Gastroesophageal sphincter (tissue), 4 donors: ENCODE results near the gene L3MBTL4. TPM values are rescaled to one million over a fixed set of nuclear protein-coding genes. Genes with fewer than 3 reads are reported as not detected.

Source experiments
- ATAC-seq: fragments of 150-250 bp; one replicate; pipeline ENCODE4 v1.9.1; 2016; ENCODE audit warnings: mild to moderate bottlenecking, moderate library complexity
- H3K27ac ChIP-seq, 4 donors: fragments of 200-600 bp; sonication (generic) in 3 of 4; 1 replicate in 3 of 4; 2 replicates in 1 of 4; pipeline ENCODE4 v1.5.1; 2016 to 2019
- H3K27me3 ChIP-seq: fragments of 200-600 bp; sonication (generic); one replicate; pipeline ENCODE4 v1.5.1; 2019
- H3K36me3 ChIP-seq, 2 donors: fragments of 200-600 bp; sonication (generic); one replicate each; pipeline ENCODE4 v1.5.1; 2019; ENCODE audit warnings: control low read depth in 1 of 2
- H3K4me1 ChIP-seq, 3 donors: fragments of 200-600 bp; sonication (generic); 1 replicate in 2 of 3; 2 replicates in 1 of 3; pipeline ENCODE4 v1.5.1; 2016 to 2019; ENCODE audit warnings: control low read depth in 2 of 3
- H3K4me3 ChIP-seq, 2 donors: fragments of 200-600 bp; sonication (generic); one replicate each; pipeline ENCODE4 v1.5.1; 2019; ENCODE audit warnings: mild to moderate bottlenecking in 1 of 2, moderate library complexity in 1 of 2
- H3K9me3 ChIP-seq, 3 donors: fragments of 200-600 bp; sonication (generic); one replicate each; pipeline ENCODE4 v1.5.1; 2017 to 2019; ENCODE audit warnings: control low read depth in 2 of 3
- EP300 ChIP-seq: sonication (generic); formaldehyde crosslinking; IDR thresholded peaks from one replicate; pipeline ENCODE4 v1.6.1; 2017; ENCODE audit warnings: antibody characterized with exemption, mild to moderate bottlenecking
- POLR2A ChIP-seq, 2 donors: fragments of 450-650 bp; IDR thresholded peaks; one replicate each; pipeline ENCODE4 v1.6.1; 2017; ENCODE audit warnings: antibody characterized with exemption in 2 of 2, mild to moderate bottlenecking in 2 of 2, moderate library complexity in 1 of 2
- POLR2AphosphoS5 ChIP-seq: sonication (generic); formaldehyde crosslinking; IDR thresholded peaks from one replicate; pipeline ENCODE4 v1.6.1; 2017; ENCODE audit warnings: antibody characterized with exemption
- WGBS, 2 donors: methylation state at CpG; one replicate each; pipeline ENCODE4 v1.1.5; 2018; ENCODE audit warnings: low coverage in 1 of 2; 5-methylcytosine and 5-hydroxymethylcytosine counted together
- total RNA-seq, 4 donors: library from RNA; depleted of rRNA; stranded (reverse); fragments of >200 nt; gene quantifications; one replicate each; pipeline ENCODE4 v1.1.0, GENCODE V29; 2016
- TF ChIP-seq, protein P1 (sequence below), 4 experiments: fragments of 200-600 bp in 2 of 4; fragments of 450-650 bp in 2 of 4; sonication (generic) in 1 of 4; IDR thresholded peaks; one replicate each; pipeline ENCODE4 v1.5.1; 2017 to 2019; ENCODE audit warnings: antibody characterized with exemption in 4 of 4, mild to moderate bottlenecking in 2 of 4, moderate library complexity in 2 of 4

The L3MBTL4 gene
- total RNA-seq, 4 donors from 2014 or later: 0.46 to 8.1 (median 4.9) TPM

DNA sequence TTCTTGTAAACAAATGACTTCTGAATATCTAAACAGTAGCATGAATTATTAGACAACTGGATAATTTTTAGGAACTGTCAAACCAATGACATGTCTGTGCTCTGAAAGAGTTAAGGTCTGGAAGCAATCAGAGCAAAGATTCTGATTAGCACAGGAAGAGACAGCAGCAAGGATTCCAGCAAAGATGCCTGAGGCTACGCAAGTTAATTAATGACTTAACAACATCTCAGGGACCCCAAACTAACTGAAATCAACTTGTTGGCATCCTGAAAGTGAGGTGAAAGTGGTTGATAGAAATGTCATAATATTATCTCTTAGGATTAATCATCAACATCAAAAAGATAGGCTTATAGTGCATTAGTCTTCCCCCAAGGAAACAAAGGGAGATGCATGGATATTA, 396.0 kb downstream of the L3MBTL4 start:
- TF ChIP-seq EP300: no peak
- TF ChIP-seq POLR2AphosphoS5: no peak
- TF ChIP-seq POLR2A (IDR thresholded peaks at IDR 0.05): no peak
- TF ChIP-seq, protein P1, sequence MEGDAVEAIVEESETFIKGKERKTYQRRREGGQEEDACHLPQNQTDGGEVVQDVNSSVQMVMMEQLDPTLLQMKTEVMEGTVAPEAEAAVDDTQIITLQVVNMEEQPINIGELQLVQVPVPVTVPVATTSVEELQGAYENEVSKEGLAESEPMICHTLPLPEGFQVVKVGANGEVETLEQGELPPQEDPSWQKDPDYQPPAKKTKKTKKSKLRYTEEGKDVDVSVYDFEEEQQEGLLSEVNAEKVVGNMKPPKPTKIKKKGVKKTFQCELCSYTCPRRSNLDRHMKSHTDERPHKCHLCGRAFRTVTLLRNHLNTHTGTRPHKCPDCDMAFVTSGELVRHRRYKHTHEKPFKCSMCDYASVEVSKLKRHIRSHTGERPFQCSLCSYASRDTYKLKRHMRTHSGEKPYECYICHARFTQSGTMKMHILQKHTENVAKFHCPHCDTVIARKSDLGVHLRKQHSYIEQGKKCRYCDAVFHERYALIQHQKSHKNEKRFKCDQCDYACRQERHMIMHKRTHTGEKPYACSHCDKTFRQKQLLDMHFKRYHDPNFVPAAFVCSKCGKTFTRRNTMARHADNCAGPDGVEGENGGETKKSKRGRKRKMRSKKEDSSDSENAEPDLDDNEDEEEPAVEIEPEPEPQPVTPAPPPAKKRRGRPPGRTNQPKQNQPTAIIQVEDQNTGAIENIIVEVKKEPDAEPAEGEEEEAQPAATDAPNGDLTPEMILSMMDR (IDR thresholded peaks at IDR 0.05): no peak
- Histone ChIP-seq H3K27me3 (no peaks in the 10 kb centered on the region), H3K36me3 (no peaks in the 10 kb centered on the region), H3K27ac (no peak overlapping the region), H3K9me3 (no peaks in the 10 kb centered on the region), H3K4me1 (no peaks in the 10 kb centered on the region), H3K4me3 (no peak overlapping the region)
- ATAC-seq: no peak
- WGBS, 2 donors: 62% methylated on average over 1 of the region's 1 CpG; no CpG with 5 or more reads in 1 of the 2 donors

DNA sequence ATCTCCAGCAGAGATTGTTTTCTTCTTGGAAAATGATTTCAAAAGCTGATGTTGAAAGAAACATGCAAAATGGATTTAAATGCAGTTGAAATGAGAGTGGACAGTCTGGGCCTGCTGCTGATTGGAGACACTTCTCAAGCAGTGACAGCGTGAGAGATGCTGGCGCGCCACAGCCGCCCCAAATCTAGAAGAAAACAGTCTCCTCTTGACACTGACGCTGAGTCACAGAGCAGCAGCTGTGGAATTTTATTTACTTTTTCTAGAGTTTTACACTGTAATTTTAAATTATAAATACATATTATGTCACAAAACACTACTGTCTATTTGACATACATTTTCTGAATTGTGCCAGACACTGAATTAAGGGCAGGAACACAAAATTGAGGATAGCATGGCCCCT, 397.5 kb downstream of the L3MBTL4 start:
- TF ChIP-seq POLR2AphosphoS5 (no peak), POLR2A (IDR thresholded peaks at IDR 0.05) (no peak), EP300 (no peak)
- TF ChIP-seq, protein P1 (IDR thresholded peaks at IDR 0.05): no peak
- no peak for ATAC-seq
- Histone ChIP-seq H3K4me1 (no peaks in the 10 kb centered on the region), H3K4me3 (no peak overlapping the region), H3K36me3 (no peaks in the 10 kb centered on the region), H3K27me3 (no peaks in the 10 kb centered on the region), H3K27ac (no peak overlapping the region), H3K9me3 (no peaks in the 10 kb centered on the region)
- 52 to 58% methylated on average over 4 of the region's 5 CpGs for WGBS, 2 donors

DNA sequence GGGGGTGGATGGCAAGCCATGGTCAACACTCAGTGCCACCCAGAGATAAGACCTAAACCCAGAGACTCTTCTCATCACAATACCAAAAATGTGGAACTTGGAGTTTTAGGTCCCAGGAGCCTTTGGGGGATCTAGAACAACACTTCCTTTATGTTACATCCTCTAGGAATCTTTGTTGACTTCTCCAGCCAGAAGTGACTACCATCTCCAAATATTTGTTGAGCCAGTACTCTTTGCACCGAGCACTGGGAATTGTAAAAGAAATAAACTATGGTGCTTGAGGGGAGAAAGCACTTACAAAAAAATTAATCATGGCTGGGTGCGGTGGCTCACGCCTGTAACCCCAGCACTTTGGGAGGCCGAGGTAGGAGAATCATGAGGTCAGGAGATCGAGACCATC, 399.3 kb downstream of the L3MBTL4 start:
- Histone ChIP-seq H3K4me1 (no peaks in the 10 kb centered on the region), H3K36me3 (no peaks in the 10 kb centered on the region), H3K9me3 (no peaks in the 10 kb centered on the region), H3K27me3 (no peaks in the 10 kb centered on the region), H3K27ac (no peak overlapping the region), H3K4me3 (no peak overlapping the region)
- TF ChIP-seq POLR2A (IDR thresholded peaks at IDR 0.05) (no peak), EP300 (no peak), POLR2AphosphoS5 (no peak)
- TF ChIP-seq, protein P1 (IDR thresholded peaks at IDR 0.05): no peak
- no peak for ATAC-seq
- WGBS, 2 donors: 92 to 100% methylated on average over 1 to 5 of the region's 5 CpGs

DNA sequence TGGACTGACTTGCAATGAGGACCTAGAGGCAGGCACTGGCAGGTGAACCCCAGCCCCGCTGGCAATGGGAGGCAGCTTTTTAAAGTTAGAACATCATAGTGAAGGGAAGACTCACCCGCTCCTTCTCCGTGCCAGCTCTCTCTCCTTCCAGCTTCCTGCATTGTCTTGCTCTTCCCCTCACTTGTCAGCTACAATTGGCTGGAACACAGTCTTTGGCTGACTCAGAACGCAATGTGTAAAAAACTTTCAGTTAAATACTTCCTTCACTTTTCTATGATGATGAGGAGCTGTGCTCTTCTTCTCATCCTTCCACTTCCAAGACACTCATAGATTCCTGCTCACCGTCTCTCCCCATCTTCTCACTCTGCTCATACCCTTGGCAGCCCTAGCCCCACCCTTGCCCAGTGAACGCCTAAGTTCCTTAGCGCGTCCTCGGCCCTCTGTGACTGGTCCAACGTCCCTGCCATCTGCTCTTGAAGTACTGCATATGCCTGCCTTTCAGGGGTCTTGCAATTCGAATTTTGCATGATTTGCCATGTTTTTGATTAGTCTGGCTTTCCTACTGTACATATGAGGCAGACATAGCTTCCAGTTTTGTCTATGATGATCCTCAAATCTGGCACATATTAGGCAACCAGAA, 401.4 kb downstream of the L3MBTL4 start:
- H3K4me1 ChIP-seq: no peaks in the 10 kb centered on the region
- no peak for ATAC-seq
- H3K4me3 ChIP-seq: no peak overlapping the region
- no peak for TF ChIP-seq POLR2AphosphoS5
- TF ChIP-seq POLR2A (IDR thresholded peaks at IDR 0.05): no peak
- TF ChIP-seq, protein P1 (IDR thresholded peaks at IDR 0.05): no peak
- TF ChIP-seq EP300: no peak
- H3K36me3 ChIP-seq: no peaks in the 10 kb centered on the region
- H3K27ac ChIP-seq: no peak overlapping the region
- H3K9me3 ChIP-seq: no peaks in the 10 kb centered on the region
- 46% methylated on average over 6 to 11 of the region's 11 CpGs for WGBS, 2 donors
- H3K27me3 ChIP-seq: no peaks in the 10 kb centered on the region

DNA sequence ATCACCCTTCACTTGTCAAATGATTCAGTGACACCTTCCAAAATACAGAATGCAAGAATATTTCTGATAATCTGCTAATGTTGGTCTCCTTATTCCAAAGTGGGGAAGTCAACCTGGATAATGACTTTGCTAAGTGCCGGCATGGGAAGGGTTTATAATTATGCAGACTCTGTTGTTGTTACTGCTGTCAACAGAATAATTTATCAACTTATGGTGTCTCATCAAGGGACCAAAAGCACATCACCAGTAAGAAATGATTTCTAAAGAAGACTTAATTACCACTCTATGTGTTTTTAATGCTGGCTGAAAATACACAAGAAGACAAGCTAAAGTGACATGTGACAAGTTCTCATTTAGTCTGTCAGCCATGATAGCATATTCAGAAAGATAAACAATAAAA, 403.8 kb downstream of the L3MBTL4 start:
- H3K4me3 ChIP-seq: no peak overlapping the region
- H3K27ac ChIP-seq: no peak overlapping the region
- no peaks in the 10 kb centered on the region for H3K9me3 ChIP-seq
- H3K27me3 ChIP-seq: no peaks in the 10 kb centered on the region
- H3K4me1 ChIP-seq: no peaks in the 10 kb centered on the region
- H3K36me3 ChIP-seq: no peaks in the 10 kb centered on the region
- TF ChIP-seq POLR2A (IDR thresholded peaks at IDR 0.05): no peak
- no peak for TF ChIP-seq POLR2AphosphoS5
- TF ChIP-seq EP300: no peak
- TF ChIP-seq, protein P1 (IDR thresholded peaks at IDR 0.05): no peak
- WGBS, 2 donors: 56% methylated on average over 1 of the region's 1 CpG; no CpG with 5 or more reads in 1 of the 2 donors
- ATAC-seq: no peak
